ENCODE results near the gene PSMD14. TPM values are rescaled to one million over a fixed set of nuclear protein-coding genes. Genes with fewer than 3 reads are reported as not detected.

The PSMD14 gene
- total and polyA plus RNA-seq, 2 donors, result 29.7 to 54.6 TPM

- WGBS, result 84% methylated on average over 3 of the region's 3 CpGs
- Histone ChIP-seq H3K27ac (ENCODE audit: low read depth) (no peak overlapping the region), H3K36me3 (ENCODE audit: insufficient read depth) (no peaks in the 10 kb centered on the region), H3K4me3 (ENCODE audit: low read depth, low read length) (no peak overlapping the region), H3K4me1 (ENCODE audit: insufficient read depth) (no peaks in the 10 kb centered on the region)
- no peak for DNase-seq (ENCODE audit: extremely low spot score)
Observed at GRCh38 chr2:161436411-161436810, 128.2 kb downstream of the PSMD14 start.

DNA sequence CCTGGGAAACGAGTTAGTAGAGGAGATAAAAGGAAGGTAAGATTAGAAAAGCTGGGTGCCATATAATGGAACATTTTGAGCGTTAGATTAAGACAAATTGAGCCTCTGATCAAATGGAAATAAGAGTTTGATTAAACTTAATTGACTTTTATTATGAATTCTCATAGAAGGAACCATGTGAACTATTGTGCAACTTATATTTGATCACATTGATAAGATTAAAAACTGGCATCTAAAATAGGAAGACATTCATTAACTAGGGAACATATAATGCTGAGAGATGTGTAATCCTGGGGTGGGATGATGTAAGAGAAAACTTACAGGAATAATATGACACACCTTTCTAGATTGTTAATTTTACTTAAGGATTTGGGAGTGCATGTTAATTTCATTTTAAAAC is 130.4 kb downstream of the PSMD14 start:
- no peak for DNase-seq (ENCODE audit: extremely low spot score)
- no peak overlapping the region for H3K4me3 ChIP-seq (ENCODE audit: low read depth, low read length)
- 49% methylated on average over 2 of the region's 2 CpGs for whole genome bisulfite sequencing
- no peaks in the 10 kb centered on the region for H3K36me3 ChIP-seq (ENCODE audit: insufficient read depth)
- no peaks in the 10 kb centered on the region for H3K4me1 ChIP-seq (ENCODE audit: insufficient read depth)
- H3K27ac ChIP-seq (ENCODE audit: low read depth), result no peak overlapping the region

DNA sequence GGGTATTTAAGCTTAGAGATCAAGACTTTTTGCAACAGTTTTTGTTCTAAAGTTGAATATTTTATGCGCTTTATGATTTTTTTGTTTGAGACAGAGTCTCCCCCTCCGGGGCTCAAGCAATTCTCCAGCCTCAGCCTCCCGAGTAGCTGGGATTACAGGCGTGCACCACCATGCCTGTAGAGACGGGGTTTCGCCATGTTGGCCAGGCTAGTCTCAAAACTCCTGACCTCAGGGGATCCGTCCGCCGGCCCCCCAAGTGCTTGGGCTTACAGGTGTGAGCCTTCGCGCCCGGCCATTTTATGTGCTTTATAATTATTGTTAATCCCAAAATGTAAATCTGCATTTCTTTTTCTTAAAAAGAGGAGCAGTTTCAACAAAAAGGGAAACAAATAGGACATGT is 136.9 kb downstream of the PSMD14 start:
- 96% methylated on average over 12 of the region's 12 CpGs for WGBS
- Histone ChIP-seq H3K4me3 (ENCODE audit: low read depth, low read length) (no peak overlapping the region), H3K27ac (ENCODE audit: low read depth) (no peak overlapping the region), H3K4me1 (ENCODE audit: insufficient read depth) (no peaks in the 10 kb centered on the region), H3K36me3 (ENCODE audit: insufficient read depth) (no peaks in the 10 kb centered on the region)
- no peak for DNase-seq (ENCODE audit: extremely low spot score)

GRCh38 chr2:161448431-161448830 is 140.2 kb downstream of the PSMD14 start:
- no peak for DNase-seq (ENCODE audit: extremely low spot score)
- no peak overlapping the region for H3K27ac ChIP-seq (ENCODE audit: low read depth)
- H3K4me1 ChIP-seq (ENCODE audit: insufficient read depth), result no peaks in the 10 kb centered on the region
- no peaks in the 10 kb centered on the region for H3K36me3 ChIP-seq (ENCODE audit: insufficient read depth)
- H3K4me3 ChIP-seq (ENCODE audit: low read depth, low read length), result no peak overlapping the region

Small RNAs within 50 kb of the gene (small RNA-seq; reads per million reads assigned to genes)
- not detected for gene RNA5SP108

Other genes with a start within 250 kb of the PSMD14 start
- gene TANK, start 148.0 kb upstream of the PSMD14 start, total RNA-seq, result 110 TPM
- gene TANK, start 148.0 kb upstream of the PSMD14 start, polyA plus RNA-seq, result 40.8 TPM
- 0.11 TPM for gene TBR1, start 107.9 kb downstream of the PSMD14 start, total RNA-seq
- gene TBR1, start 107.9 kb downstream of the PSMD14 start, polyA plus RNA-seq, result not detected

Data from urinary bladder (tissue), 4 donors.